Karpas-422 (cell line): ENCODE data around the gene ZNF19. TPM values are rescaled to one million over a fixed set of nuclear protein-coding genes. Genes with fewer than 3 reads are reported as not detected.

Source experiments
- DNase-seq: peaks from one replicate; pipeline ENCODE4 v3.0.0-alpha.2; 2015
- H2AFZ ChIP-seq: fragments of 200-600 bp; sonication (generic); 2 replicates; pipeline ENCODE4 v1.6.1; 2014; ENCODE audit warnings: antibody characterized with exemption, low read length, mixed read lengths
- H3K27ac ChIP-seq: fragments of 200-600 bp; sonication (generic); 2 replicates; pipeline ENCODE4 v1.5.1; 2014; ENCODE audit warnings: mild to moderate bottlenecking, low read length, moderate library complexity
- H3K27me3 ChIP-seq: fragments of 200-600 bp; sonication (generic); 2 replicates; pipeline ENCODE4 v1.6.1; 2014; ENCODE audit warnings: low read length, mixed read lengths
- H3K36me3 ChIP-seq: fragments of 200-600 bp; sonication (generic); 2 replicates; pipeline ENCODE4 v1.6.1; 2014; ENCODE audit warnings: low read length, mixed read lengths; ENCODE audit not compliant: insufficient read depth
- H3K4me1 ChIP-seq: fragments of 200-600 bp; sonication (generic); 2 replicates; pipeline ENCODE4 v1.6.1; 2014; ENCODE audit warnings: mild to moderate bottlenecking, low read length, mixed read lengths
- H3K4me2 ChIP-seq: fragments of 200-600 bp; sonication (generic); 2 replicates; pipeline ENCODE4 v1.6.1; 2014; ENCODE audit warnings: low read length, low read depth, mild to moderate bottlenecking; ENCODE audit not compliant: poor library complexity, severe bottlenecking
- H3K4me3 ChIP-seq: fragments of 200-600 bp; sonication (generic); 2 replicates; pipeline ENCODE4 v1.5.1; 2014; ENCODE audit warnings: mild to moderate bottlenecking, antibody characterized with exemption, low read length, mixed read lengths
- H3K79me2 ChIP-seq: fragments of 200-600 bp; sonication (generic); 2 replicates; pipeline ENCODE4 v1.6.1; 2014; ENCODE audit warnings: mild to moderate bottlenecking, low read length, mixed read lengths
- H3K9ac ChIP-seq: fragments of 200-600 bp; sonication (generic); 2 replicates; pipeline ENCODE4 v1.6.0; 2014; ENCODE audit warnings: low read length
- H3K9me2 ChIP-seq: fragments of 200-600 bp; sonication (generic), shearing (Covaris generic); replicated peaks from 2 replicates; pipeline ENCODE4 v1.6.0; 2014; ENCODE audit warnings: mild to moderate bottlenecking, low read length, moderate library complexity; ENCODE audit not compliant: insufficient read depth
- H3K9me3 ChIP-seq: fragments of 300-700, 200-600 bp; sonication (generic); 2 replicates; pipeline ENCODE4 v1.6.1; 2014; ENCODE audit warnings: low read length, mixed read lengths
- H4K20me1 ChIP-seq: fragments of 200-600 bp; sonication (generic); 2 replicates; pipeline ENCODE4 v1.6.1; 2014; ENCODE audit warnings: mild to moderate bottlenecking, antibody characterized with exemption, low read length, low read depth; ENCODE audit not compliant: insufficient read depth
- total RNA-seq: library from RNA; depleted of rRNA; stranded (reverse); fragments of >200 nt; shearing (Covaris generic); gene quantifications from 2 replicates; pipeline ENCODE4 v1.2.3, GENCODE V29; 2014; ENCODE audit warnings: low replicate concordance

The ZNF19 gene
- total RNA-seq, 1 experiment from 2014 or later = 6.6 TPM

GRCh38 chr16:71464231-71464630 lies 24.9 kb downstream of the ZNF19 start:
- no peak overlapping the region for H3K4me2 ChIP-seq
- H3K79me2 ChIP-seq = peaks cover 27% of the 10 kb centered on the region
- no peaks in the 10 kb centered on the region for H3K36me3 ChIP-seq
- no peak overlapping the region for H2AFZ ChIP-seq
- no peaks in the 10 kb centered on the region for H3K27me3 ChIP-seq
- H3K9me3 ChIP-seq = no peaks in the 10 kb centered on the region
- no peaks in the 10 kb centered on the region for H4K20me1 ChIP-seq
- DNase-seq = no peak
- H3K9me2 ChIP-seq = no peaks in the 10 kb centered on the region
- no peak overlapping the region for H3K9ac ChIP-seq
- H3K27ac ChIP-seq = no peak overlapping the region
- peaks cover 17% of the 10 kb centered on the region for H3K4me1 ChIP-seq
- no peak overlapping the region for H3K4me3 ChIP-seq

GRCh38 chr16:71461686-71462648 lies 27.2 kb downstream of the ZNF19 start, which contains the start of gene ZNF23:
Gene ZNF23, minus strand, starts transcription at chr16:71462247. Its CDS starts 5,451 bp downstream, at chr16:71456796.
- peak; percentile 93 for DNase-seq
- H3K4me1 ChIP-seq = peaks cover 17% of the 10 kb centered on the region
- H3K9ac ChIP-seq = peak within 1 kb of the TSS; percentile 92
- no peaks in the 10 kb centered on the region for H4K20me1 ChIP-seq
- no peaks in the 10 kb centered on the region for H3K36me3 ChIP-seq
- H2AFZ ChIP-seq = peak within 1 kb of the TSS; percentile 73; the same call in 1 of the 2 replicates
- H3K27ac ChIP-seq = no peak within 1 kb of the TSS
- no peaks in the 10 kb centered on the region for H3K9me2 ChIP-seq
- H3K79me2 ChIP-seq = peaks cover 42% of the 10 kb centered on the region
- H3K4me3 ChIP-seq = peak within 1 kb of the TSS; percentile 98
- peak within 1 kb of the TSS; percentile 74 for H3K4me2 ChIP-seq
- no peaks in the 10 kb centered on the region for H3K9me3 ChIP-seq
- H3K27me3 ChIP-seq = no peaks in the 10 kb centered on the region

GRCh38 chr16:71460941-71461340 lies 28.2 kb downstream of the ZNF19 start:
- no peaks in the 10 kb centered on the region for H4K20me1 ChIP-seq
- peak overlapping the region; percentile 98 for H3K4me3 ChIP-seq
- H3K9me3 ChIP-seq = no peaks in the 10 kb centered on the region
- no peaks in the 10 kb centered on the region for H3K27me3 ChIP-seq
- peak overlapping the region; percentile 92; the same call in 1 of the 2 replicates for H3K9ac ChIP-seq
- no peak for DNase-seq
- no peak overlapping the region for H2AFZ ChIP-seq
- peaks cover under 1% of the 10 kb centered on the region; the same call in 1 of the 2 replicates for H3K36me3 ChIP-seq
- no peaks in the 10 kb centered on the region for H3K9me2 ChIP-seq
- H3K27ac ChIP-seq = no peak overlapping the region
- H3K4me2 ChIP-seq = peak overlapping the region; percentile 74
- peaks cover 42% of the 10 kb centered on the region for H3K79me2 ChIP-seq
- peaks cover 17% of the 10 kb centered on the region for H3K4me1 ChIP-seq

GRCh38 chr16:71460236-71460635 lies 28.9 kb downstream of the ZNF19 start:
- H3K9me3 ChIP-seq = no peaks in the 10 kb centered on the region
- H3K4me2 ChIP-seq = peak overlapping the region; percentile 74
- H3K9me2 ChIP-seq = no peaks in the 10 kb centered on the region
- no peaks in the 10 kb centered on the region for H3K27me3 ChIP-seq
- DNase-seq = no peak
- H2AFZ ChIP-seq = no peak overlapping the region
- no peak overlapping the region for H3K9ac ChIP-seq
- H3K4me1 ChIP-seq = peaks cover 17% of the 10 kb centered on the region
- H4K20me1 ChIP-seq = no peaks in the 10 kb centered on the region
- peaks cover 6% of the 10 kb centered on the region; the same call in 1 of the 2 replicates for H3K36me3 ChIP-seq
- peak overlapping the region; percentile 98; the same call in 1 of the 2 replicates for H3K4me3 ChIP-seq
- peaks cover 42% of the 10 kb centered on the region for H3K79me2 ChIP-seq
- H3K27ac ChIP-seq = no peak overlapping the region

GRCh38 chr16:71459510-71459909 lies 29.6 kb downstream of the ZNF19 start:
- H3K4me2 ChIP-seq = no peak overlapping the region

GRCh38 chr16:71456801-71457200 lies 32.3 kb downstream of the ZNF19 start:
- Histone ChIP-seq H4K20me1 (no peaks in the 10 kb centered on the region), H3K36me3 (peaks cover 39% of the 10 kb centered on the region), H3K9me3 (peaks cover 7% of the 10 kb centered on the region), H3K27me3 (no peaks in the 10 kb centered on the region), H3K9me2 (no peaks in the 10 kb centered on the region), H3K4me2 (no peak overlapping the region), H3K27ac (no peak overlapping the region), H3K4me1 (peaks cover 10% of the 10 kb centered on the region), H3K79me2 (peaks cover 40% of the 10 kb centered on the region), H2AFZ (no peak overlapping the region), H3K4me3 (no peak overlapping the region), H3K9ac (no peak overlapping the region)
- DNase-seq = no peak

More at GRCh38 chr16:71459510-71459909, 29.6 kb downstream of the ZNF19 start:
- Histone ChIP-seq H3K9ac (no peak overlapping the region), H3K9me3 (no peaks in the 10 kb centered on the region), H3K27me3 (no peaks in the 10 kb centered on the region), H3K27ac (no peak overlapping the region), H2AFZ (no peak overlapping the region), H3K9me2 (no peaks in the 10 kb centered on the region), H3K36me3 (peaks cover 13% of the 10 kb centered on the region), H3K4me3 (no peak overlapping the region), H4K20me1 (no peaks in the 10 kb centered on the region), H3K79me2 (peaks cover 42% of the 10 kb centered on the region), H3K4me1 (peaks cover 17% of the 10 kb centered on the region)
- DNase-seq = no peak

GRCh38 chr16:71453036-71453435 lies 36.1 kb downstream of the ZNF19 start:
- H2AFZ ChIP-seq = no peak overlapping the region
- no peak overlapping the region for H3K4me3 ChIP-seq
- no peaks in the 10 kb centered on the region for H3K4me1 ChIP-seq
- peaks cover 75% of the 10 kb centered on the region for H3K36me3 ChIP-seq
- peaks cover 4% of the 10 kb centered on the region; the same call in 1 of the 2 replicates for H3K79me2 ChIP-seq
- H3K27me3 ChIP-seq = no peaks in the 10 kb centered on the region
- H4K20me1 ChIP-seq = no peaks in the 10 kb centered on the region
- H3K9me2 ChIP-seq = no peaks in the 10 kb centered on the region
- DNase-seq = no peak
- H3K4me2 ChIP-seq = no peak overlapping the region
- H3K27ac ChIP-seq = no peak overlapping the region
- H3K9me3 ChIP-seq = peaks cover 35% of the 10 kb centered on the region
- no peak overlapping the region for H3K9ac ChIP-seq

GRCh38 chr16:71449020-71449419 lies 40.1 kb downstream of the ZNF19 start:
- H3K27ac ChIP-seq = no peak overlapping the region
- H3K27me3 ChIP-seq = no peaks in the 10 kb centered on the region
- H2AFZ ChIP-seq = no peak overlapping the region
- no peak for DNase-seq
- H3K36me3 ChIP-seq = peaks cover 62% of the 10 kb centered on the region
- H4K20me1 ChIP-seq = no peaks in the 10 kb centered on the region
- H3K79me2 ChIP-seq = no peaks in the 10 kb centered on the region
- peaks cover 48% of the 10 kb centered on the region for H3K9me3 ChIP-seq
- no peaks in the 10 kb centered on the region for H3K9me2 ChIP-seq
- no peak overlapping the region for H3K9ac ChIP-seq
- no peaks in the 10 kb centered on the region for H3K4me1 ChIP-seq
- H3K4me2 ChIP-seq = no peak overlapping the region
- 0 out of 2 replicates have a peak overlapping the region, but pooled peaks have one; percentile 6 for H3K4me3 ChIP-seq
